ENCODE measurements around the gene EEPD1.

- TF ChIP-seq CTCF (IDR thresholded peaks at IDR 0.05), result no peak
- no peak for TF ChIP-seq POLR2A (IDR thresholded peaks at IDR 0.05)
Measured at GRCh38 chr7:36216063-36216684, 63.1 kb downstream of the EEPD1 start.

All from ovary (tissue), 3 donors.